IPS-11a (cell line): ENCODE data around the gene DGUOK.
"Not testable (repeated sequence)": the region's sequence is repeated elsewhere in the genome, so short reads cannot be mapped to it uniquely, and the experiment has no call there.

Source experiments
- H3K4me3 ChIP-seq: one replicate; pipeline ENCODE4 v1.5.1; 2013; ENCODE audit warnings: low read depth, low read length, control low read depth

The DGUOK gene

DNA sequence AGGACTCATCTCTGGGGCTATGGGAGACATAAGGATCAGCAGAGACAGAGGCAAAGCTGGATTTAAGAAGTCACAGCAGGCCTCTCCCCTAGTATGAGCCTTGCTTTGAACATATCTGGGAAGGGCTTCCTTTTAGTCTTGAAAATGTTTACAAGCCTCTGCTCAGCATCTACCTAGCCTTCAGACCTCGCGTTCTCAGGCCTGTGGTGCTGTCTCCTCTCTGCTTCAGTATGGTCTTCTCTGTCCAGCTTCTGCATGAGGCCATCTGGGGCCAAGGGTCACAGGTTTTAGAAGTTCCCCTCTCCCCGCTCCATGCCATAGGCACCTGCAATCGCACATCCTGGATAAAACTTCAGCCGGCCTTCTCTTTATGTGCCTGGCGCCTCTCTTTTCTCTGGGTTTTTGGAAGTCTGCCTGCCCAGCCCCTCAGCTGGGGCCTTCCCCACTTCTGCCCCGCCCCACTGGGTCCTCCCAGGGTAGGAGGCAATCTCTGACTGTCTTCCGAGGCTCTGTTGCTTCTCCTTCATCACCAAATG is 26.8 kb upstream of the DGUOK start:
- no peak overlapping the region for H3K4me3 ChIP-seq

DNA sequence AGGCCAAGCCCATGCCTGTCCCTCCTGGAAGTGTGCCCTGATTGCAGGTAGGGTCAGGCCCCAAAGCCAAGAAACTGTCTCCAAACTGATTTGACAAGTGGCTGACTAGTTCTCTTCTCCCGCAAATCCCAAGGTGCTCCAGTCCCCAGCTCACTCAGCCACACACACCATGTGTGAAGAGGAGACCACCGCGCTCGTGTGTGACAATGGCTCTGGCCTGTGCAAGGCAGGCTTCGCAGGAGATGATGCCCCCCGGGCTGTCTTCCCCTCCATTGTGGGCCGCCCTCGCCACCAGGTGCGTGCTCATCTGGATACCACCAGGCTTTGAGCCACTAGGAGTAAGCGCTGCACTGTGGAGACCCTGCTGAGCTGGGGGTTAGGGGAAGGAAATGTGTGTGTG is 25.5 kb upstream of the DGUOK start:
- no peak overlapping the region for H3K4me3 ChIP-seq

DNA sequence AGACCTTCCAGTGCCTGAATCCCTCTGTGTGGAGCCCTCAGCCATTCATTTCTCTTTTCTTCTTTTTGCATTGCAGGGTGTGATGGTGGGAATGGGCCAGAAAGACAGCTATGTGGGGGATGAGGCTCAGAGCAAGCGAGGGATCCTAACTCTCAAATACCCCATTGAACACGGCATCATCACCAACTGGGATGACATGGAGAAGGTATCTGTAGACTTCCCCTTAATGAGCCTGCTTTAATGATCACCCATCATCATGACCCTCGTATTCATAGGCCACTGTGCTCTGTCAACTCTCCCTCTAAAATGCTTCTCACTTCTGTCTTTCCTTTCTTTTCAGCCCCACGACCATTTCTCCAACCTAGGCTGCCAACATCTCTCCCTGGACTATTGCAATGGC is 24.4 kb upstream of the DGUOK start:
- H3K4me3 ChIP-seq: no peak overlapping the region

DNA sequence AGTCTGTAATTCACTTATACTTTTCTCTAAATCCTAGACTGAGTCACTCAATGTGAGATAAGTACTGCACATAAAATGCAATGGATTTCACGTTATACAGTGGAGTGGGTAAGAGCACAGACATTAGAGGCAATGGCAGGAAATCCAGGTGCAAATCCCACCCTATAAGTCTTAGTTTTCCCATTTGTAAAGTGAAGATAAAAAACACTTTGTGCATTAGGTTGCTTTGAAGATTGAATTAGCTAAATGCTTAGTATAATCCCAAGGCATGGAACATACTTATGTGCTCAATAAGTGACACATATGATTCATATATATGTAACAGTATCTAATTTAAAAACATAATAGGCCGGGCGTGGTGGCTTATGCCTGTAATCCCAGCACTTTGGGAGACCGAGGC is 23.4 kb upstream of the DGUOK start:
- H3K4me3 ChIP-seq: no peak overlapping the region

DNA sequence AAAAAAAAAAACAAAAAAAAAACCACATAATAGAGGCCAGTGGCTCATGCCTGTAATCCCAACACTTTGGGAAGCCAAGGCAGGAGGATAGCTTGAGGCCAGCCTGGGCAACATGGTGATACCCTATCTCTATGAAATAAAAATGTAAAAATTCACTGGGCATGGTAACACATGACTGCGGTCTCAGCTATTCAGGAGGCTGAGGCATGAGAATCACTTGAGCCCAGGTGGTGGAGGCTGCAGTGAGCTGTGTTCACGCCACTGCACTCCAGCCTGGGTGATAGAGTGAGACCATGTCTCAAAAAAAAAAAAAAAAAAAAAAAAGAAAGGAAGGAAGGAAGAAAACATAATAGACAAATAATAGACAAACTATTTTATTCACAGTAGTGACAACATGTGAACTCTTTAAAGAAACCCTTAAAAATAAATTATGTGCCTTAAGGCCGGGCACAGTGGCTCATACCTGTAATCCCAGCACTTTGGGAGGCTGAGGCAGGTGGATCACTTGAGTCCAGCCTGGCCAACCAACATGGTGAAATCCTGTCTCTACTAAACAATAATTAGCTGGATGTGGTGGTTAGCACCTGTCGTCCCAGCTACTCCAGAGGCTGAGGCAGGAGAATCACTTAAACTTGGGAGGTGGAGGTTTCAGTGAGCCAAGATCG is 22.6 kb upstream of the DGUOK start:
- not testable (repeated sequence) for H3K4me3 ChIP-seq

DNA sequence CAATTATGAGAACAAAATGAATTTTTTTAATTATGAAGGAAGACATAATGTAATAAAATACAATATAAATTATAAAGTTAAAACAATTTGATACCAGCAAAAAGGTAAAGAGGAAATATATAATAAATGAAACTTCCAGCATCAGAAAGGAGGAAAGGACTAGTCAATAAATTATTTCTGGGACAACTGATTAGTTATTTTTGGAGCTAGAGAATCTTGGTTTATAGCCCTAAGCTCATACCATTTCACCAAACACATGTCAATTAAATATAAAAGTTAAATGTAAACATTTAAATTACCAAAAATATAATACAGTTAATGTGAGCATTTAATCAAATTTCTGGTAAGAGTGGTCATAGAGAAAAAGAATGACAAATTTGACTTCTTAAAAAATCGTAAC is 21.7 kb upstream of the DGUOK start:
- no peak overlapping the region for H3K4me3 ChIP-seq

DNA sequence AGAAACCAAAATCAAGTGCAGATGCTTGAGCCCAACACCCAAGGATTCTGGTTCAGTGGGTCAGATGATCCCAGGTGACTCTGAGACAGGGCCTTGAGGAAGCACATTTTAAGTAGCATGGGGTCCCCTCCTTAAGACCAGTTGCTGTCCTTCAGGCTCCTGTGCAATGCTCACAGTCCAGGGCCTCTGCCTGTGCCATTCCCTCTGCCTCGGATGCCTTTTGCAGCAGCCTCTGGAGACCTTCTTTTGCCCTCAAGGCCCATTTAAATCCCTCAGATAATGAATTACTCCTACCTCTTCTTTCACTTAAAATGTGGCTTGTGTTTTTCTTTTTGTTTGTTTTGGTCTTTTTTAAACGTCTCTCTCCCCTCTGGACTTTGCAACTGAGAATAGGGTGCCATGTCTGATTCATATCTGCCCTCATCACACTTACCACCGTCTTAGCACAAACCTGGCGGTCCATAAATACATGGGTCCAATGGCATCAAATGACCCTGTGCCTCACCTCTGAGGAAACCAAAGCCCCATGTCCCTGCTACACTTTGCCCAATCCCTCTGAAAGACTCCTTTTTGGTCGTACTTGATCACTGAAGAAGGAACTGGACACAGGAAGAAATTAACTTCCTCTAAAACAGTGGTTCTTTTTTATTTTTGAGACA is 19.7 kb upstream of the DGUOK start:
- H3K4me3 ChIP-seq: no peak overlapping the region

DNA sequence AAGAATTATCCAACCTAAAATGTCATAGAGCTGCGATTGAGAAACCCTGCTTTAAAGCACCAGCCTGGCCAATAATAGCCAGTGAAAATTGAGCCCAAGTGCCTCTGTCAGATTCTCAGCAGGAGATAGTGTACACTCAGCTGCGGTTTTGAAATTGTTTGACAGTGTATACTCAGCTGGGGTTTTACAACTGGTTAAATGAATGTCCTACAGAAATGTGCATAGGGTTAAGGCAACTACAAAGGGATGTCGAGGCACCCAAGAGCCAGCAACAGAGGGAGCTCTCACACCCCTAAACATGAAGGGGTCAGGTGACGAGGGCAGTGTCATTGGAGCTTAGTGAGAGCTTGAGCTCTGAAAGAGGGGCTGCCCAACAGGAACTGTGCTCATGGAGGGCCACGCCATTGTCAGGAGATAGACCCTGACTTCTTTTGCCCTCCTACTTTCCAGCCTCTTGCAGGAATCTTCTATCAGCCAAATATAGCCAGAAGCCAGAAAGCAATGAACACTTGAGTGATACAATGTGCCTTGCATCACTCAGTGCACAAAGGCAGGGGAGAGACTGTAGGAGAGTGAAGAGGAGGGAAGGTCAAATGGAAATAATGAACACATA is 18.7 kb upstream of the DGUOK start:
- H3K4me3 ChIP-seq: no peak overlapping the region

DNA sequence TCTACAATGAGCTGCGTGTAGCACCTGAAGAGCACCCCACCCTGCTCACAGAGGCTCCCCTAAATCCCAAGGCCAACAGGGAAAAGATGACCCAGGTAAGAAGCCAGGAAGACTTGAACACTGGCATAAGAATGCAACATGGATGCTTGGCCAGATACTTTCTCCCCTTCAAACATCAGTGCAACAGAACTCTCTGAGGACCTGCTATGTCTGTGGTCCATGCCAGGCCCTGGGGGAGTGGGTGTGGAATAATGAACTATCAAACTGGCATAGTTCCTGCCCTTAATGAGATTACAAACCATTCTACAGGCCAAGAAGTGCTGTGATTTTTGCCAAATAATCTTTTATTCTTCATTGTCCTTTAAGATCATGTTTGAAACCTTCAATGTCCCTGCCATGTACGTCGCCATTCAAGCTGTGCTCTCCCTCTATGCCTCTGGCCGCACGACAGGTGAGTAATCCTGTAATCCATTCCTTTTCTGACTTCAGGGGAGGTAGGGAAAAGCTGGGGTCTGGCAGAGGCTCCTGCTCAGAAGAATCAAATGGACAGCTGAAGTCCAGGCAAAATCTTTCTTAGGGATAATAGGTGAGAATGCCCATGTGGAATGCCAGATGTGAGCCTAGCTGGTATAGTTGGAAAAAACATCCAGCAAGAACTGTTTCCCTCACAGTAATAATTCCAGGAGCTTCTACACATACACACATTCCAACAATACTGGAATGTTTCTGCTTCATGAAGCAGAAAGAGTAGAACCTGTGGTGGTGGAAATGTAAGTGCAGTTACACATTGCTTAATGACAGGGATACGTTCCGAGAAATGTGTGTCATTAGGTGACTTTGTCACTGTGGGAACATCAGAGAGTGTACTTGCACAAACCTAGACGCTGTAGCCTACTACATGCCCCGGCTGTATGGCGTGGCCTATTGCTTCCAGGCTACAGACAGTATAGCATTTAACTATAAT is 17.7 kb upstream of the DGUOK start:
- no peak overlapping the region for H3K4me3 ChIP-seq

DNA sequence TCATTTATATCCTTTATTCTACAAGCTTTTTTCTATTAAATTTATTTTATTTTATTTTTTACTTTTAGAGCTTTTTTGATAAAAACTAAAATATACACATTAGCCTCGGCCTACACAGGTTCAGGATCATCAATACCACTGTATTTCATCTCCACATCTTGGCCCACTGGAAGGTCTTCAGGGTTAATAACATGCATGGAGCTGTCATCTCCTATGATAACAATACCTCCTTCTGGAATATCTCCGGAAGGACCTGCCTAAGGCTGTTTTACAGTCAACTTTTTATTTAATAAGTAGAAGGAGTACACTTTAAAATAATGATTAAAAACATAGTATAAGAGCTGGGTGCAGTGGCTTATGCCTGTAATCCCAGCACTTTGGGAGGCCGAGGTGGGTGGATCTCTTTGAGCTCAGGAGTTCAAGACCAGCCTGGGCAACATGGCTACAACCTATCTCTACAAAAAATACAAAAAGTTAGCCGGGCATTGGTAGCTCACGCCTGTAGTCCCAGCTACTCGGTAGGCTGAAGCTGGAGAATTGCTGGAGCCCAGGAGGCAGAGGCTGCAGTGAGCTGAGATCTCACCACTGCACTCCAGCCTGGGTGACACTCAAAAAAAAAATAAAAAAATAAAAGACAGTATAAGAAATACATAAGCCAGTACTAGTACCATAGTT is 15.7 kb upstream of the DGUOK start:
- no peak overlapping the region for H3K4me3 ChIP-seq

DNA sequence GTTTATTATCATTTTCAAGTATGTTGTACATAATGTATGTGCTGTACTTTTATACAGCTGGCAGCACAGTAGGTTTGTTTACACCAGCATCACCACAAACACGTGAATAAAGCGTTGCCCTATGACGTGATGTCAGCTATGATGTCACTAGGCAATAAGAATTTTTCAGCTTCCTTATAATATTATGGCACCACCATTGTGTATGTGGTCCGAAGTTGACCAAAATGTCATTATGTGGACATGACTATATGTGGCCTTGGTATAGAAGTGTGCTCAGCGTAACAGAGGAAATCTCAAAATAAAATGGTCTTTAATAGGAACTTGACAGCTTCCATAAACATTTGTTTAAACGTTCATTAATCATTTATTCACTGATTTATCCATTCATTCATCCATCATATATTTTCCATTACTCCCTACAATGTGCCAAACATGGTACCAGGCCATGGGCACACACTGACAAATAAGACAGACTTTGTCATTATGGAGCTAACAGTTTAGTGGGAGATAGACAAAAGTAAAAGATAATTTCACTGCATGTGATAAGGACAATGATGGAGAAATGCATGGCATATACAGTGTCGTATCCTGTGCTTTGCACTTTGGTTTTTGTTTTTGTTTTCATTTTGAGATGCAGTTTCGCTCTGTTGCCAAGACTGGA is 15.0 kb upstream of the DGUOK start:
- no peak overlapping the region for H3K4me3 ChIP-seq

DNA sequence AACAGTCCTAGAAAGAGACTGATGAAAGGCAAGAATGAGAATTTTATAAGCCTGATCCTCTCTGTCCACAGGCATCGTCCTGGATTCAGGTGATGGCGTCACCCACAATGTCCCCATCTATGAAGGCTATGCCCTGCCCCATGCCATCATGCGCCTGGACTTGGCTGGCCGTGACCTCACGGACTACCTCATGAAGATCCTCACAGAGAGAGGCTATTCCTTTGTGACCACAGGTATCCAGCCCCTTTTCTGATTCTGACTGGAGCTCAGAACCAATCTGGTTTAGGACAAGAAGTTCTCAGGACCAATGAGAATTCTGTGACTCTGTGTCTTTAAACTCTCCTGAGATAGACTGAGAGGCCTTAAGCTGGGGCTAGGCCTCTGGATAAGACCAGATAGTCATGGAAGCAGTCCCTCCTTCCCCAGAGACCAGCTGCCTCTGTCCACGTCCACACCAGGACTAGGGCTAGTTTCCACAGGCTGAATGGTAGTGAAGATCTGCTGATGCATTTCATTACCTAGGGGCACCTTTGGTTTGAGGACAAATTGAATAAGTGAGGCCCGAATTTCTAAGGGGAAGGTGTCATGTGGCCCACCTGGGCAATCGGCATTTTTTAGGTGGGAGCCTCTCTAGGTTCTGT is 13.1 kb upstream of the DGUOK start:
- no peak overlapping the region for H3K4me3 ChIP-seq

DNA sequence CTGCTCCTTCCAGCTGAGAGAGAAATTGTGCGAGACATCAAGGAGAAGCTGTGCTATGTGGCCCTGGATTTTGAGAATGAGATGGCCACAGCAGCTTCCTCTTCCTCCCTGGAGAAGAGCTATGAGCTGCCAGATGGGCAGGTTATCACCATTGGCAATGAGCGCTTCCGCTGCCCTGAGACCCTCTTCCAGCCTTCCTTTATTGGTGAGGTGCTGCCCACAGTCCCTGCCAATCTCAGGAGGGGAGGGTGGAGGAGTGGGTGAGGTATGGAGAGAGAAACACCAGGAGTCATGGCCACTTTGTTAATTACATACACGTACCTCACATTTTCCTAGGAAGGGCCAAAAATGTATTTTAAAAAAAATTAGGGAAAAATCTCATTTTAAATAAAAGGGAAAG is 12.0 kb upstream of the DGUOK start:
- H3K4me3 ChIP-seq: no peak overlapping the region

DNA sequence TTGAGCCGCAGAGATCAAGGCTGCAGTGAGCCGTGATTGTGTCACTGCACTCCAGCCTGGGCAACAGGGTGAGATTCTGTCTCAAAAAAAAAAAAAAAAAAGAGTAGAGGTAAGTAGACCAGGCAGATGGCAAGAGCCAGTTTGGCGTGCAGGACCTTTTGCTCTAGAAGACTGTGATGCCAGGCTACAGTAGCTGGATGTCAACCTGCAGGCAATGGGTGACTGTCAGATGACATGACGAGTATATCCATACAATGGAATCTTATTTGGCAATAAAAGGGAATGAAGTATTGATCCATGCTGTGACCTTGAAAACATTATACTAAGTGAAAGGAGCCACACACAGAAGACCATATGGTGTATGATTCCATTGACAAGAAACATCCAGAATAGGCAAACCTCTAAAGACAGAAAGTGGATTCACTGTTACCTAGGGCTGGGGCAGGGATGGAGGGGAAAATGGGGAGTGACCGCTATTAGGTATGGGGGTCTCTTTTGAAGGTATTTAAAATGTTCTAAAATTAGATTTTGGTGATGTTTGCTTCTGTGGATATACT is 11.2 kb upstream of the DGUOK start:
- no peak overlapping the region for H3K4me3 ChIP-seq

DNA sequence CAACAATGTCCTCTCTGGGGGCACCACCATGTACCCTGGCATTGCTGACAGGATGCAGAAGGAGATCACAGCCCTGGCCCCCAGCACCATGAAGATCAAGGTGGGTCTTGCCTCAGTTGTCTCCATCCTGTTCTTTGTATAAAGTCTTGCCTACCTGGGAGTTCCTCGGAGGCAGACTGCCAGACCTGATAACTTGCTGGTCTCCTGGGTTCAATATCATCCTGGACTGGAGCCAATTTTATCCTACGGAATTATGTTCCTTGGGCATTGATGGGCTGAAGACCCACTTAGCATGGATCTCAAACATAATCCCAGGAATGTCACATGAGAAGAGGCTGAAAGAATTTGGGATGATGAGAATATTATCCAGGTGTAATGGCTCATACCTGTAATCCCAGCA is 10.0 kb upstream of the DGUOK start:
- no peak overlapping the region for H3K4me3 ChIP-seq

DNA sequence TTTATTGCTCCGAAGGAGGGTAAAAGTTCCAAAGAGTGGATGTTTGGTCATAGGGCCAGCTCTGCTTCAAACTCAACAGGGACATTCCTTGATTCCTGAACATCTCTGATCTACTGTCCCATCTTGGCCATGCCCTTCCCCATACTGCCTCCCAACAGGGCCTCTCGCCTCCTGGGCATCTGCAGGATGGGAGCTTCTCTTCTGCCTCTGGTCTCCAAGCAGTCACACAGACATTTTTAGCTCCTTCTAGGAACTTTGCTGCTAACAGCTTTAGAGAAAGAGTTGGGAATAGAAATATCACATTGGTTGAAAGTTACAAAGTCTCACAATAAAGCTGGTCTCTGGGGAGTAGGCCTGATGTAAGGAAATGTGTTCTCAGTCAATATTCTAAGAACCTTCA is 9.4 kb upstream of the DGUOK start:
- H3K4me3 ChIP-seq: no peak overlapping the region

DNA sequence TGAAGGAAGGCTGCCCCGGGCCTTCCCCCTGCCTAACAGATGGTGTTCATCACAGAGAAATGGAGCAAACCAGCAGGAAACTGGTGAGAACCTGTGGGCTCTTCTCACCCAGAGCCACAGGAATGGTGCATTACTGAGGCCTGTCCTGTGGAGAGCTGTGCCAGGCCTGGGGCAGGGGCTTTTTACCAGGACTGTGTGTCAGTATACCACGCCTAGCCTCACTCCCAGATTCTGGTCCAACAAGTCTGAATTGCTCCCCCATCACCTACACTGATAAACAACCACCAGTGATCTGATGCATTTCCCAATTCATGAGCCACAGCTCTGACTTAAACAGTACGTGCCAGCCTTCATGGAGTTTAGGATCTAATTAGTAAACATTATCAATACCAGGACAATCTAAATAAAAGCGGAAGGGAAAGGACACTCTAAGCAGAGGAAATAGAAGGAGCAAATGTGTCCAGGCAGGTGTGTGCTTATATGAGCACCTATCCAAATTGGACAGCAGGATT is 8.9 kb upstream of the DGUOK start:
- H3K4me3 ChIP-seq: no peak overlapping the region

DNA sequence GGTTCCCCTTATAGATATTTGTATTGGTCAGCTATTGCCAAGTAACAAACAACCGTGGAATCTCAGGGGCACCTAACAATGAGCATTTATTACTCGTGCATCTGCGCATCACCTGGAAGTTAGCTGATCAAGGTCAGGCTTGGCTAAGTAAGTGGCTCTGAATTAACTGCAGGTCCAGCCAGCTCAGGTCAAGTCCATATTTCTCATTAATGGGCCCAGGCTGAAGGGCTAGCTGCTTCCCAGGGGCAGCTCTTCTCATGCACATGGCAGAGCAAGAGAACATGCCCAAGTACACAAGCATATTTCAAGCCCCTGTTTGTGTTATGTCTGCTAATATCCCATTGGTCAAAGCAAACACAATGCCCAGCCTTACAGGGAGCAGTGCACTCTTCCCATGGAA is 7.8 kb upstream of the DGUOK start:
- no peak overlapping the region for H3K4me3 ChIP-seq

DNA sequence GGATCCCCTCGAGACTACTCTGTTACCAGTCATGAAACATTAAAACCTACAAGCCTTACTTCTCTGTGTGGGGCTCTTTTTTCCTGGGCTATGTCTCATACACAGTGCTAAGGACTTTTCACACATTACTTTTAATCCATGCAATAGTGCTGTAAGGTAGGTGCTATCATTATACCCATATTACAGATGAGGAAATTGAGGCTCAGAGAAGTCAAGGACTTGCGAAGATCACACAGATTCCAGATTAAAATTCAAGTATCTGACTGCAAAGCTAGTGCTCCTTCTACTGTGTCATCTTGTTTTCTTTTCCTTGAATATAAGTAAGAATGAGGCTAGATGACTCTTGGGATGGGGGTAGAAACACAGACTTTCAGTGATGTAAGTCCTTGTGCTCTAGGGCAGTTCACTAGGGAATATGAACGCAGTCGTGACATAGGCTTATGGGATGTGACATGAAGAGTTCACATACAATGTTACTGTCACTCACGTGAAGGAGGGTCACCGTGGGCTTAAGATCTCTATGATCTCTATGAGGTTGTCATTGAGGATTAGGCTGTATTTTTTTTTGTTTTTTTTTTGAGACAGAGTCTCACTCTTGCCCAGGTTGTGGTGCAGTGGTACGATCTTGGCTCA is 7.0 kb upstream of the DGUOK start:
- H3K4me3 ChIP-seq: no peak overlapping the region
